Stimulated activated naive CD8-positive, alpha-beta T cell treated with anti-CD3 and anti-CD28 coated beads, Interleukin-15, Interleukin-2, amounts not matched to agents 100 ng/mL and 50 ng/mL, for 24 hours (primary cell): ENCODE measurements around the gene NECTIN3.

Experiments used
- H3K27ac Mint-ChIP-seq: one replicate; pipeline ENCODE4 v1.8.0; 2021; ENCODE audit warnings: mild to moderate bottlenecking, mixed read lengths
- H3K27me3 Mint-ChIP-seq: one replicate; pipeline ENCODE4 v1.8.0; 2021; ENCODE audit warnings: mixed read lengths
- H3K36me3 Mint-ChIP-seq: one replicate; pipeline ENCODE4 v1.8.0; 2021; ENCODE audit warnings: low read depth, mixed read lengths
- H3K4me1 Mint-ChIP-seq: one replicate; pipeline ENCODE4 v1.8.0; 2021; ENCODE audit warnings: low read depth, mixed read lengths
- H3K4me3 Mint-ChIP-seq: one replicate; pipeline ENCODE4 v1.8.0; 2021; ENCODE audit warnings: mild to moderate bottlenecking, mixed read lengths
- H3K9me3 Mint-ChIP-seq: one replicate; pipeline ENCODE4 v1.8.0; 2021; ENCODE audit warnings: mixed read lengths

Gene NECTIN3

GRCh38 chr3:111128884-111129283 lies 57.3 kb downstream of the NECTIN3 start:
- H3K4me1 Mint-ChIP-seq: no peaks in the 10 kb centered on the region
- no peaks in the 10 kb centered on the region for H3K27me3 Mint-ChIP-seq
- H3K9me3 Mint-ChIP-seq: no peaks in the 10 kb centered on the region
- H3K27ac Mint-ChIP-seq: no peak overlapping the region
- H3K36me3 Mint-ChIP-seq: no peaks in the 10 kb centered on the region
- H3K4me3 Mint-ChIP-seq: no peak overlapping the region

GRCh38 chr3:111130827-111131226 lies 59.2 kb downstream of the NECTIN3 start:
- Mint-ChIP-seq H3K27me3 (no peaks in the 10 kb centered on the region), H3K4me3 (no peak overlapping the region), H3K9me3 (no peaks in the 10 kb centered on the region), H3K36me3 (no peaks in the 10 kb centered on the region), H3K4me1 (no peaks in the 10 kb centered on the region), H3K27ac (no peak overlapping the region)

GRCh38 chr3:111134302-111134701 lies 62.7 kb downstream of the NECTIN3 start:
- Mint-ChIP-seq H3K36me3 (no peaks in the 10 kb centered on the region), H3K27ac (no peak overlapping the region), H3K4me3 (no peak overlapping the region), H3K27me3 (no peaks in the 10 kb centered on the region), H3K4me1 (no peaks in the 10 kb centered on the region), H3K9me3 (no peaks in the 10 kb centered on the region)

- Mint-ChIP-seq H3K36me3 (no peaks in the 10 kb centered on the region), H3K9me3 (no peaks in the 10 kb centered on the region), H3K27me3 (no peaks in the 10 kb centered on the region), H3K4me1 (no peaks in the 10 kb centered on the region), H3K4me3 (no peak overlapping the region), H3K27ac (no peak overlapping the region)
Observed at GRCh38 chr3:111151438-111151837, 79.8 kb downstream of the NECTIN3 start.

DNA sequence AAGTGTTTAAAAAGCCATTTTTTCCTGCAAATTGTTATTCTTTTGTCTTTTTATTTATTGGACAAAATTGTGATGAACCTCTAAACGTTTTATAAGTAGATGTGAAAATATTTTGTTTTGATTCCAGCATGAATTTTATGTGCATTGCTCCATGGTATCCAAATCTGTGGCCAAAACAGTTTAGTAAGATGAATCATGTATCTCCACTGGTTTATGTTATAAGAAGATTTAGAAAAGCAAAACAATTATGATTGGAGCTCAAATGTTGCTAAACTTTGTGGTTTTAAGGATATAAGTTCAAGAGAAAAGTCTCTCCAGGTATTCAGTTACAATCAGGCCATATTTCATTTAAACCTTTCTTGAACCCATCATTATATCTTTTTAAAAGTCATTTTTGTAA lies 80.9 kb downstream of the NECTIN3 start:
- Mint-ChIP-seq H3K27ac (no peak overlapping the region), H3K4me1 (no peaks in the 10 kb centered on the region), H3K36me3 (no peaks in the 10 kb centered on the region), H3K27me3 (no peaks in the 10 kb centered on the region), H3K4me3 (no peak overlapping the region), H3K9me3 (no peaks in the 10 kb centered on the region)

- H3K27ac Mint-ChIP-seq: no peak overlapping the region
- no peaks in the 10 kb centered on the region for H3K36me3 Mint-ChIP-seq
- no peaks in the 10 kb centered on the region for H3K4me1 Mint-ChIP-seq
- H3K27me3 Mint-ChIP-seq: no peaks in the 10 kb centered on the region
- H3K4me3 Mint-ChIP-seq: no peak overlapping the region
- H3K9me3 Mint-ChIP-seq: no peaks in the 10 kb centered on the region
Observed at GRCh38 chr3:111156517-111156916, 84.9 kb downstream of the NECTIN3 start.

DNA sequence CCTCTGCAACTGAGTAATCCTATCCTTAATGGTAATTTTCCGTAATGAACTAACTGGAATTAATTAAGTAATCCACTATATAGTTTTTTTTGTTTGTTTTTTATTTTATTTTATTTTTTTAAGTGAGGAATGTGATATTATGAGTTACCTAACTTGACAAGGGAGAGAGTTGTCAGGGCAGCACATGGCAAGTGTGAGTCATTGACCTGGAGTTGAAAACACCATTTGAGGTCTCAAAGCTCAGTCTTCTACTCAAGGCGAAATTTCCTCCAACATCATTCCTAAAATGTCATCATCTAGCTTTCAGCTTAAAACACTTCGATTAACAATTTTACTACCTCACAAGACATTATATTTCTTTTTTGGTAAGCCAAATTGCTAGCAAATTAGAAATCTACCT lies 87.8 kb downstream of the NECTIN3 start:
- no peaks in the 10 kb centered on the region for H3K36me3 Mint-ChIP-seq

DNA sequence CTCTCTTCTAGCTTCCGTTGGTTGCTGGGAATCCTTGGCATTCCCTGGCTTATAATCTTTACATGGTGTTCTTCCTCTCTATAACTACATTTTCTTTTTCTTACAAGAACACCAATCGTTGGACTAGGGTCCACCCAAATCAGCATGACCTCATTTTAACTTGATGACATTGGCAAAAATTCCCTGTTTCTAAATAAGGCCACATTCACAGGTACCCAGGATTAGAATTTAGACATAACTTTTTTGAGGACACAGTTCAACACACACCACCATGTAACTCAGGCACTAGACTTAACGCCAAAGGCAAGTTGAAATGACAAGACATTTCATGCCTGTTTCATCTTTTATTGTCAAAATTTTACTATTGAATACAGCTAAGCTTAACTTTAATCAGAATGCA lies 93.0 kb downstream of the NECTIN3 start:
- H3K9me3 Mint-ChIP-seq: peaks cover 3% of the 10 kb centered on the region
- H3K4me1 Mint-ChIP-seq: no peaks in the 10 kb centered on the region
- H3K4me3 Mint-ChIP-seq: no peak overlapping the region
- no peak overlapping the region for H3K27ac Mint-ChIP-seq
- no peaks in the 10 kb centered on the region for H3K36me3 Mint-ChIP-seq
- no peaks in the 10 kb centered on the region for H3K27me3 Mint-ChIP-seq

More for the DNA sequence above, 87.8 kb downstream of the NECTIN3 start:
- H3K4me1 Mint-ChIP-seq: no peaks in the 10 kb centered on the region
- H3K9me3 Mint-ChIP-seq: peaks cover 3% of the 10 kb centered on the region
- no peaks in the 10 kb centered on the region for H3K27me3 Mint-ChIP-seq
- no peak overlapping the region for H3K4me3 Mint-ChIP-seq
- no peak overlapping the region for H3K27ac Mint-ChIP-seq

GRCh38 chr3:111165411-111165810 lies 93.8 kb downstream of the NECTIN3 start:
- no peak overlapping the region for H3K27ac Mint-ChIP-seq
- H3K4me1 Mint-ChIP-seq: no peaks in the 10 kb centered on the region
- no peak overlapping the region for H3K4me3 Mint-ChIP-seq
- peaks cover 3% of the 10 kb centered on the region for H3K9me3 Mint-ChIP-seq
- no peaks in the 10 kb centered on the region for H3K36me3 Mint-ChIP-seq
- no peaks in the 10 kb centered on the region for H3K27me3 Mint-ChIP-seq

DNA sequence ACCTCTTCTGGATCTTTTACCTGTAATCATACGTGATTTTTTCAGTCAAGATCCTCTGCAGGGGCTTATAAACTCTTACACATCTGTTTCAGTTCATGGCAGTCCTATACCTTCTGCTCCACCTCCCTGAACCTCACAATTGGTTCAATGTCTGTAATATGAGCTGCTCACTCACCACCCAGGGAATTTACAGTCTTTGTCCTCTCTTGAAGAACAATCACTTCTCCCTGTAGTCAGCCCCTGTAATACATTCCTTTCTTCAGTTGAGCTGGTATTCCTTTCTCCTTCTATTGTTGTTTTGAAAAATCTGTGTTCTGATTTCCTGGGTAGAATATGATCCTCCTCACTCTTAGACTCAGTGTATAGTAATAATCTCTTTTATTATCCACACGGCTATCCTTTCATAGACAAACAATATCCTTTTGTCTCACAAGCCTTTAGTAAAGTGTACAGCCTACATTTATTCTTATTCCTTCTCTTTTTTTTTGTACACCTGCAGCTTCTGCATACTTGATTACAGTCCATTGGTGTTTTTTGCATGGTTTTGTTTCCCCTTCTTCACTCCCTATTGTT lies 101.8 kb downstream of the NECTIN3 start:
- Mint-ChIP-seq H3K27ac (no peak overlapping the region), H3K4me1 (no peaks in the 10 kb centered on the region), H3K4me3 (no peak overlapping the region), H3K27me3 (no peaks in the 10 kb centered on the region), H3K9me3 (no peaks in the 10 kb centered on the region), H3K36me3 (no peaks in the 10 kb centered on the region)

GRCh38 chr3:111173906-111174305 lies 102.3 kb downstream of the NECTIN3 start:
- H3K4me3 Mint-ChIP-seq: no peak overlapping the region
- H3K4me1 Mint-ChIP-seq: no peaks in the 10 kb centered on the region
- H3K36me3 Mint-ChIP-seq: no peaks in the 10 kb centered on the region
- H3K27ac Mint-ChIP-seq: no peak overlapping the region
- no peaks in the 10 kb centered on the region for H3K9me3 Mint-ChIP-seq
- H3K27me3 Mint-ChIP-seq: no peaks in the 10 kb centered on the region

- no peak overlapping the region for H3K27ac Mint-ChIP-seq
- H3K4me3 Mint-ChIP-seq: no peak overlapping the region
- no peaks in the 10 kb centered on the region for H3K36me3 Mint-ChIP-seq
- no peaks in the 10 kb centered on the region for H3K4me1 Mint-ChIP-seq
- H3K27me3 Mint-ChIP-seq: no peaks in the 10 kb centered on the region
- H3K9me3 Mint-ChIP-seq: no peaks in the 10 kb centered on the region
Observed at GRCh38 chr3:111190518-111190917, 118.9 kb downstream of the NECTIN3 start.

DNA sequence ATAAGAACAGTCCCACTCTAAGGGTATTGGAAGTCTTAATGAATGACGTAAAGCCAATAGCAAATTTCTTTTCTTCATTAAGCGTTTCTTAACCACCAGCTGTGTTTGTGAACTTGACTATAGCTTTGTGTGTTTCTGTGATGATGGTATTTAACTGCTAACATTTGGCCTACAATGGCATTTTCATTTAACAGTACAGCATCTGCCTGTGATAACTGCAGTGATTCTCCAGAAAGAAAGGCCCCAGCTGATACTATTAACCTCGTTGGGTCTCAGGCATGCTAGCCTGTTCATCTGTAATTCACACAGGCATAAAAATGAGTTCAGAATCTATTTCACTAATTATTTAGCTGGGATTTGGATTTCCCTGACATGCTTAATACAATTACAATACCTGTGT lies 121.9 kb downstream of the NECTIN3 start:
- Mint-ChIP-seq H3K4me1 (peaks cover 3% of the 10 kb centered on the region), H3K27ac (no peak overlapping the region), H3K36me3 (no peaks in the 10 kb centered on the region), H3K27me3 (no peaks in the 10 kb centered on the region), H3K9me3 (no peaks in the 10 kb centered on the region), H3K4me3 (no peak overlapping the region)

DNA sequence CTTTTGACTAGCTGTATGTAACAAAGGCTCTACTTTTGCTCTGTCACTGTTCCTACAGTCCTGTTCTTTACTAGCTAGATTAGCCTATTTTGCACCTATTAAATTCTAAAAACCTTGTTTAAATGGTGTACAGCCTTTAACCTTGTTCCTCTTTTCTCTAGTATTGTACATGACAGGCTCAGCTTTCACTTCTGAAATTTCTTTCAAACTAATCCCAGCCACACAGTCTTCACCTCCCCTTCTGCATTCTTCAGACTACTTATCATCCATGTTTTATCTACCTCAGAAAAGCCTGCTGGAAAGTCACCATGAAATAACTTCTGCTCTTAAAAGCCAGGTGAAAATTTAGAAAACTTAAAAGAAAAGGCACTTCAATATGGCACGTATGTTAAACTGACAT lies 122.4 kb downstream of the NECTIN3 start:
- H3K9me3 Mint-ChIP-seq: no peaks in the 10 kb centered on the region
- no peak overlapping the region for H3K27ac Mint-ChIP-seq
- no peaks in the 10 kb centered on the region for H3K36me3 Mint-ChIP-seq
- H3K4me1 Mint-ChIP-seq: peaks cover 3% of the 10 kb centered on the region
- H3K27me3 Mint-ChIP-seq: no peaks in the 10 kb centered on the region
- H3K4me3 Mint-ChIP-seq: no peak overlapping the region

DNA sequence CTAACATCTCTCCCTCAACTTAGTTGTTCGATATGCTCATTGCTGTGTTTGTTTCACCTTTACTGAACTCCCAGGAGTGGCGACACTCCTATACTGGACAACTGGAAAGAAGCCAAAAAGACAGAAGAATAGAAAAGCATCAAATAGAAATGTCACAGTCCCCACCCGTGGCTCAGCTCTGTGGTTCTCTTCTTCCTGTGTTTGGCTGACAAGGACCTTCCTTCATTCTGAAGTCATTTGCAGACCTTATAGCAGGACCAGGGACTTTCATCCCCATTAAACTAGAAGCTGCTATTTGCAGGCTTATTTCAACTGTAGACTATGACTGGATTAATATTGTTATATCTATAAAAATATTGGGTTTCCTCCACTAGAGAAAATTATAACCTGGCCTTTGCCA lies 125.9 kb downstream of the NECTIN3 start:
- no peak overlapping the region for H3K27ac Mint-ChIP-seq
- H3K27me3 Mint-ChIP-seq: no peaks in the 10 kb centered on the region
- H3K4me3 Mint-ChIP-seq: no peak overlapping the region
- peaks cover 3% of the 10 kb centered on the region for H3K4me1 Mint-ChIP-seq
- H3K36me3 Mint-ChIP-seq: no peaks in the 10 kb centered on the region
- no peaks in the 10 kb centered on the region for H3K9me3 Mint-ChIP-seq

- Mint-ChIP-seq H3K4me1 (peaks cover 3% of the 10 kb centered on the region), H3K9me3 (no peaks in the 10 kb centered on the region), H3K27me3 (no peaks in the 10 kb centered on the region), H3K4me3 (no peak overlapping the region), H3K36me3 (no peaks in the 10 kb centered on the region), H3K27ac (no peak overlapping the region)
Observed at GRCh38 chr3:111200027-111200426, 128.4 kb downstream of the NECTIN3 start.
